Suprapubic skin (tissue), 4 donors: ENCODE results near the gene HSPG2. TPM values are rescaled to one million over a fixed set of nuclear protein-coding genes. Genes with fewer than 3 reads are reported as not detected.
"Not testable (repeated sequence)": the region's sequence is repeated elsewhere in the genome, so short reads cannot be mapped to it uniquely, and the experiment has no call there.

Experiments used
- DNase-seq, 2 donors: peaks; one replicate each; pipeline ENCODE4 v3.0.0-alpha.2; 2019; ENCODE audit warnings: low spot score in 2 of 2
- H3K27ac ChIP-seq: fragments of 200-600 bp; sonication (generic); one replicate; pipeline ENCODE4 v1.5.1; 2019
- H3K27me3 ChIP-seq: fragments of 200-600 bp; sonication (generic); one replicate; pipeline ENCODE4 v1.5.1; 2019
- H3K36me3 ChIP-seq: fragments of 200-600 bp; sonication (generic); one replicate; pipeline ENCODE4 v1.5.1; 2019
- H3K4me1 ChIP-seq: fragments of 200-600 bp; sonication (generic); one replicate; pipeline ENCODE4 v1.5.1; 2019
- H3K4me3 ChIP-seq: fragments of 200-600 bp; sonication (generic); one replicate; pipeline ENCODE4 v1.5.1; 2019; ENCODE audit warnings: mild to moderate bottlenecking
- H3K9me3 ChIP-seq: fragments of 200-600 bp; sonication (generic); one replicate; pipeline ENCODE4 v1.5.1; 2019
- CTCF ChIP-seq, 2 donors: fragments of 200-600 bp in 1 of 2; fragments of 450-650 bp in 1 of 2; sonication (generic) in 1 of 2; IDR thresholded peaks; one replicate each; pipeline ENCODE4 v1.5.1; 2016 to 2019; ENCODE audit warnings: antibody characterized with exemption in 2 of 2, mild to moderate bottlenecking in 1 of 2, moderate library complexity in 1 of 2
- POLR2A ChIP-seq, 2 donors: fragments of 450-650 bp; IDR thresholded peaks; one replicate each; pipeline ENCODE4 v1.6.1; 2017; ENCODE audit warnings: antibody characterized with exemption in 2 of 2, mild to moderate bottlenecking in 2 of 2, moderate library complexity in 2 of 2
- POLR2AphosphoS5 ChIP-seq, 3 donors: sonication (generic); formaldehyde crosslinking; IDR thresholded peaks; one replicate each; pipeline ENCODE4 v1.6.1; 2017; ENCODE audit warnings: antibody characterized with exemption in 3 of 3
- WGBS: methylation state at CpG from one replicate; pipeline ENCODE4 v1.1.5; 2018; 5-methylcytosine and 5-hydroxymethylcytosine counted together
- total RNA-seq, 4 donors: library from RNA; depleted of rRNA; stranded (reverse); fragments of >200 nt; gene quantifications; one replicate each; pipeline ENCODE4 v1.1.0, GENCODE V29; 2016

The HSPG2 gene
- total RNA-seq = 100 to 1,000 TPM in 3 of 4 donors, 10 to 100 TPM in 1; 97.5 to 164 (median 131) TPM

- peak within 1 kb of the TSS; percentile 80 for H3K4me3 ChIP-seq
- peaks cover 91% of the 10 kb centered on the region for H3K4me1 ChIP-seq
- peak within 1 kb of the TSS; percentile 90 for H3K27ac ChIP-seq
- TF ChIP-seq CTCF (IDR thresholded peaks at IDR 0.05) = no peak
- TF ChIP-seq POLR2A (IDR thresholded peaks at IDR 0.05) = no peak
- TF ChIP-seq POLR2AphosphoS5 (IDR thresholded peaks at IDR 0.05) = no peak
- H3K36me3 ChIP-seq = no peaks in the 10 kb centered on the region
- no peak for DNase-seq
- no peaks in the 10 kb centered on the region for H3K9me3 ChIP-seq
- whole genome bisulfite sequencing = no CpG with 5 or more reads among the region's 52 CpGs
- no peaks in the 10 kb centered on the region for H3K27me3 ChIP-seq
These were observed at the start of gene HSPG2 for GRCh38 chr1:21937034-21937371. Gene HSPG2, minus strand, starts transcription at chr1:21937310. Its CDS starts 93 bp downstream, at chr1:21937217.

DNA sequence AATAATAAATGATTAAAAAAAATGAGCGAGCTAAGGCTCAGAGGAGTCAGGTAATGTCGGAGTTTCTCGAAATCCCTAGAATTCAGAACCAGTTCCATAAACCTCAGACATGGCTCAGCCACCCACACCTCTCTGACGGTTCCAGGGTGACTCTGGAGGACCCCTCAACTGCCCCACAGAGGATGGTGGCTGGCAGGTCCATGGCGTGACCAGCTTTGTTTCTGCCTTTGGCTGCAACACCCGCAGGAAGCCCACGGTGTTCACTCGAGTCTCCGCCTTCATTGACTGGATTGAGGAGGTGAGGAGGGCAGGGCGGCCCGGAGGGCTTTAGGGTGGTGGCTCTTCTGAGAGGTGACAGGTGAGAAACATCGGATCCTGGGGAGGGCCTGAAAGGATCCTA is 49.3 kb upstream of the HSPG2 start:
- not testable (repeated sequence) for H3K27me3 ChIP-seq, H3K36me3 ChIP-seq, H3K27ac ChIP-seq, H3K4me1 ChIP-seq, H3K4me3 ChIP-seq, H3K9me3 ChIP-seq
- DNase-seq = peak in 1 of 2 donors; percentile 22
- WGBS = 84% methylated on average over 9 of the region's 12 CpGs

GRCh38 chr1:21985893-21986292 is 48.8 kb upstream of the HSPG2 start:
- not testable (repeated sequence) for DNase-seq, H3K9me3 ChIP-seq, H3K36me3 ChIP-seq, H3K4me3 ChIP-seq, H3K27me3 ChIP-seq, H3K4me1 ChIP-seq, H3K27ac ChIP-seq
- 0% methylated on average over 1 of the region's 5 CpGs for WGBS

GRCh38 chr1:21983539-21983938 is 46.4 kb upstream of the HSPG2 start:
- WGBS = 58% methylated on average over 4 of the region's 15 CpGs
- DNase-seq = peak in 1 of 2 donors; percentile 20
- H3K36me3 ChIP-seq, H3K27ac ChIP-seq, H3K4me3 ChIP-seq, H3K4me1 ChIP-seq, H3K9me3 ChIP-seq, H3K27me3 ChIP-seq: not testable (repeated sequence)

DNA sequence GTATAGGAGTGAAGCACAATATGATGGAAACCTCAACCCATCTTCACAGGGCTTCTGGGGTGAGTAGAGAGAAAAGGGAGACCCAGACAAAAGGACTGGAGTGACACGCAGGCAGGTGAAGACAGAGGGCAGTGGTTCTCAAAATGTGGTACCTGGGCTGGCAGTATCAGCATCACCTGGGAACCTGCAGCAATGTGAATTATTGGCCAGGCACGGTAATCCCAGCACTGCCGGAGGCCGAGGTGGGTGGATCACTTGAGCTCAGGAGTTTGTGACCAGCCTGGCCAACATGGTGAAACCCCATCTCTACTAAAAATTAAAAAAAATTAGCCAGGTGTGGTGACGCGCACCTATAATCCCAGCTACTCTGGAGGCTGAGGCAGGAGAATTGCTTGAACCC is 45.0 kb upstream of the HSPG2 start:
- not testable (repeated sequence) for H3K36me3 ChIP-seq, H3K4me3 ChIP-seq, H3K27ac ChIP-seq, H3K9me3 ChIP-seq, H3K4me1 ChIP-seq, H3K27me3 ChIP-seq
- DNase-seq = peak in 1 of 2 donors; percentile 7
- WGBS = 70% methylated on average over 6 of the region's 6 CpGs

- not testable (repeated sequence) for H3K9me3 ChIP-seq, H3K4me1 ChIP-seq
- WGBS = 67% methylated on average over 1 of the region's 4 CpGs
These were observed 44.1 kb upstream of the HSPG2 start for GRCh38 chr1:21981253-21981652.

DNA sequence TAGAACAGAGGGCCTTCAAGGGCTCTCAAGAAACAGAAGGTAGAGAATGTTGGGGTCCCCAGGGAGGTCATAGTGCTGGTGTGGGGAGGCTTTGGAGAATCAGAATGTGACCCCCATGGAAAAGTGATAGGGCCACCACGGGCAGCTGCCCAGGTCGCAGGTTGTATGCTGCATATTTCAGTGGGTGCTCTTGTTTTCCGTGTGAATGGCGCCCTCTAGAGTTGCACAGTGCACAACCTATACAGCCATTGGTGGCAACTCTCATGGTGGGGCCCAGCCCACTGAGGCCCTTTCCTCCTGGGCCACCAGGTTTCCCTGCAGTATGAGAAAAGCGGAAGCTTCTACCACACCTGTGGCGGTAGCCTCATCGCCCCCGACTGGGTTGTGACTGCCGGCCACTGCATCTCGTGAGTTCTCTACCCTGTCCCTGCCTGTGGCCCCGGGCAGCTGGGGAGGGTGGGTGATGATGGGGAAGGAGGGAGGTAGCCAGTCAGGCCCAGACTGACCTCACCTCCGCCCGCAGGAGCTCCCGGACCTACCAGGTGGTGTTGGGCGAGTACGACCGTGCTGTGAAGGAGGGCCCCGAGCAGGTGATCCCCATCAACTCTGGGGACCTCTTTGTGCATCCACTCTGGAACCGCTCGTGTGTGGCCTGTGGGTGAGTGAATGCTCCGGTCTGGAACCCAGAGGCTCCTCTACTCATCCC is 43.6 kb upstream of the HSPG2 start:
- H3K4me3 ChIP-seq, H3K27me3 ChIP-seq, H3K4me1 ChIP-seq, H3K9me3 ChIP-seq, H3K36me3 ChIP-seq, H3K27ac ChIP-seq: not testable (repeated sequence)
- WGBS = no CpG with 5 or more reads among the region's 21 CpGs
- DNase-seq = peak in 1 of 2 donors; percentile 43

More at GRCh38 chr1:21981253-21981652, 44.1 kb upstream of the HSPG2 start:
- not testable (repeated sequence) for H3K4me3 ChIP-seq, H3K36me3 ChIP-seq, H3K27me3 ChIP-seq, H3K27ac ChIP-seq
- DNase-seq = peak in 1 of 2 donors; percentile 38

DNA sequence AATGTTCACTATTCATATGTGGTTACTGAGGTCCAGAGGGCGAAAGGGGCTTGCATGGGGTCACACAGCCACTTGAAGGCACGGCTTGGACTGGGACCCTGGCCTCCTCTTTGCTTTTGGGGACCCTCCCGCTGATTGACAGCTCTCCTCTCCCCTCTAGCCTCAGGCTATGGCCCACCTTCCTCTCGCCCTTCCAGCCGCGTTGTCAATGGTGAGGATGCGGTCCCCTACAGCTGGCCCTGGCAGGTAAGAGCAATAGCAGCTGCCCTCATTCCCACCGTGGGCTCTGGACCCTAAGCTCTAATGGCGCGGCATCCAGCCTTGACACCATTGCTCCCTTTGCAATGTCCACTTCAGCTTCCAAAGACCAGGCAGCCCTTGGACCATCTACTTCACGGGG is 41.1 kb upstream of the HSPG2 start:
- not testable (repeated sequence) for H3K9me3 ChIP-seq, H3K36me3 ChIP-seq, H3K4me1 ChIP-seq, H3K27me3 ChIP-seq, H3K4me3 ChIP-seq, H3K27ac ChIP-seq
- peak in 1 of 2 donors; percentile 50 for DNase-seq
- WGBS = 95% methylated on average over 11 of the region's 11 CpGs

GRCh38 chr1:21976703-21977239 is 39.7 kb upstream of the HSPG2 start, which contains the start of gene CELA3B:
Gene CELA3B, plus strand, starts transcription at chr1:21977022. Its CDS starts 18 bp downstream, at chr1:21977040.
- H3K27me3 ChIP-seq, H3K9me3 ChIP-seq, H3K4me3 ChIP-seq, H3K27ac ChIP-seq, H3K4me1 ChIP-seq, H3K36me3 ChIP-seq: not testable (repeated sequence)
- peak in 1 of 2 donors; percentile 45 for DNase-seq
- 97% methylated on average over 8 of the region's 9 CpGs for WGBS

DNA sequence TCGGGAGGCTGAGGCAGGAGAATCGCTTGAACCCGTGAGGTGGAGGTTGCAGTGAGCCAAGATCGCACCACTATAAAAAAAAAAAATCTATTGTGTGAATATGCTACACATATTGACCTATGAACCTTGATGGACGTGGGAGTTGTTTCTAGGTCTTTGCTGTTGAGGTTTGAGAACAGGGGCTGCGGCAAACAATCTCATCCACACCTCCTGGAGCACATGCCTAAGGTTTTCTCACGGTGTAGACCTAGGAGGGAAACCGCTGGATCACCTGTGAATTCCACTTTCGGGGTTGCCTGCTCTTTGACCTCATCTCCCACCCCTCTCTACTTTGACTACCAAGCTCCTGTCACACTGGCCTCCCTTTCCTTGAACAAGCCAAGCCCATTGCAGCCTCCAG is 38.2 kb upstream of the HSPG2 start:
- not testable (repeated sequence) for H3K4me3 ChIP-seq, H3K9me3 ChIP-seq, H3K36me3 ChIP-seq, H3K27me3 ChIP-seq, H3K4me1 ChIP-seq, H3K27ac ChIP-seq
- 87% methylated on average over 9 of the region's 9 CpGs for WGBS
- DNase-seq = peak in 1 of 2 donors; percentile 30

DNA sequence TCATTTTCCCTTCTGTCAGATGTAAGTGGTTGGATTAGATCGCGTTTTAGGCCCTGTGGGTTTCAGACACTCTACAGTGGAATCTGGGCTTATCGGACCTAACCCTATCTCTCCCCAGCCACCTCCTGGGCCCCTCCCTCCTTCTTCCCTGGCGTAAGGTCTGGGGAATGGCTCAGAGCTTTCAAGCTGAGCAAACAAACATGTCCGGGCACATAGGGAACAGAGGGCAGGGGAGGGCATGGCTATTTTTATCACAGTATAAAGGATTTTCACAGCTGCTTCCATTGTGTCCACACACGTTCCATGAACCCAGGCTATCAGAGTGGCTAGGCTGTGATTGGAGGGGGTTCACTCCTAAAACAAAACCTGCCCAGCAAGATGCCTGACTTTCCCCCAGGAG is 37.6 kb upstream of the HSPG2 start:
- H3K27me3 ChIP-seq, H3K36me3 ChIP-seq, H3K4me1 ChIP-seq, H3K9me3 ChIP-seq, H3K27ac ChIP-seq, H3K4me3 ChIP-seq: not testable (repeated sequence)
- WGBS = 51% methylated on average over 6 of the region's 6 CpGs
- DNase-seq = peak in 1 of 2 donors; percentile 46

GRCh38 chr1:21973948-21974347 is 36.8 kb upstream of the HSPG2 start:
- H3K9me3 ChIP-seq, H3K27ac ChIP-seq, H3K36me3 ChIP-seq, H3K27me3 ChIP-seq, H3K4me3 ChIP-seq, H3K4me1 ChIP-seq: not testable (repeated sequence)
- WGBS = 81% methylated on average over 8 of the region's 8 CpGs
- peak in 1 of 2 donors; percentile 38 for DNase-seq

- not testable (repeated sequence) for H3K4me3 ChIP-seq, H3K36me3 ChIP-seq, DNase-seq, H3K27ac ChIP-seq, H3K9me3 ChIP-seq, H3K27me3 ChIP-seq, H3K4me1 ChIP-seq
- WGBS = 57% methylated on average over 2 of the region's 2 CpGs
These were observed 35.9 kb upstream of the HSPG2 start for GRCh38 chr1:21972973-21973441.
